GM23338 (cell line): ENCODE results near the gene PPP2R2B. TPM values are rescaled to one million over a fixed set of nuclear protein-coding genes. Genes with fewer than 3 reads are reported as not detected.

Experiments
- ATAC-seq: fragments of 200-7000 bp; cut with Tn5 transposase; 3 replicates; pipeline ENCODE4 v1.9.1; 2020
- DNase-seq: peaks from one replicate; pipeline ENCODE4 v3.0.0-alpha.2; 2015; ENCODE audit warnings: low spot score
- H2AFZ ChIP-seq: fragments of 200-600 bp; sonication (generic); 2 replicates; pipeline ENCODE4 v1.8.0; 2016; ENCODE audit warnings: antibody characterized with exemption, mild to moderate bottlenecking, moderate library complexity
- H3F3A ChIP-seq: fragments of 200-600 bp; sonication (generic); replicated peaks from 2 replicates; pipeline ENCODE4 v1.8.0; 2017; ENCODE audit warnings: antibody characterized with exemption, mixed run types, low read depth
- H3K27ac ChIP-seq: fragments of 200-600 bp; sonication (generic); 2 replicates; pipeline ENCODE4 v1.6.1; 2016; ENCODE audit warnings: low read depth
- H3K27me3 ChIP-seq: fragments of 200-600 bp; sonication (generic); 2 replicates; pipeline ENCODE4 v1.8.0; 2016; ENCODE audit warnings: mild to moderate bottlenecking, mixed run types, moderate library complexity; ENCODE audit not compliant: insufficient read depth
- H3K36me3 ChIP-seq: fragments of 200-600 bp; sonication (generic); 2 replicates; pipeline ENCODE4 v1.8.0; 2016; ENCODE audit warnings: mild to moderate bottlenecking; ENCODE audit not compliant: insufficient read depth
- H3K4me1 ChIP-seq: fragments of 200-600 bp; sonication (generic); 2 replicates; pipeline ENCODE4 v1.8.0; 2016; ENCODE audit warnings: mild to moderate bottlenecking, moderate library complexity; ENCODE audit not compliant: insufficient read depth
- H3K4me2 ChIP-seq: fragments of 200-600 bp; sonication (generic); 2 replicates; pipeline ENCODE4 v1.7.1; 2017; ENCODE audit warnings: mixed run types
- H3K4me3 ChIP-seq: fragments of 200-600 bp; sonication (generic); 2 replicates; pipeline ENCODE4 v1.6.1; 2016; ENCODE audit warnings: mixed run types
- H3K79me2 ChIP-seq: fragments of 200-600 bp; sonication (generic); replicated peaks from 2 replicates; pipeline ENCODE4 v1.8.0; 2017; ENCODE audit warnings: mild to moderate bottlenecking; ENCODE audit not compliant: insufficient read depth
- H3K9me2 ChIP-seq: fragments of 200-600 bp; sonication (generic); 2 replicates; pipeline ENCODE4 v1.8.0; 2017; ENCODE audit not compliant: insufficient read depth
- H4K20me1 ChIP-seq: fragments of 200-600 bp; sonication (generic); replicated peaks from 2 replicates; pipeline ENCODE4 v1.8.0; 2017; ENCODE audit warnings: mild to moderate bottlenecking; ENCODE audit not compliant: insufficient read depth
- H3K27ac Mint-ChIP-seq: 2 replicates; pipeline ENCODE4 v1.8.0; 2020; ENCODE audit warnings: inconsistent platforms, mild to moderate bottlenecking, moderate library complexity, mixed read lengths
- H3K27me3 Mint-ChIP-seq: 3 replicates; pipeline ENCODE4 v1.8.0; 2022; ENCODE audit warnings: low read depth, mild to moderate bottlenecking, moderate library complexity, mixed read lengths, inconsistent platforms; ENCODE audit not compliant: insufficient read depth, poor library complexity
- H3K36me3 Mint-ChIP-seq: 3 replicates; pipeline ENCODE4 v1.8.0; 2021; ENCODE audit warnings: low read depth, mild to moderate bottlenecking, inconsistent platforms, moderate library complexity, mixed read lengths
- H3K4me1 Mint-ChIP-seq: 3 replicates; pipeline ENCODE4 v1.8.0; 2020; ENCODE audit warnings: mild to moderate bottlenecking, inconsistent platforms, mixed read lengths
- H3K4me3 Mint-ChIP-seq: 3 replicates; pipeline ENCODE4 v1.8.0; 2021; ENCODE audit warnings: moderate library complexity, mild to moderate bottlenecking, inconsistent platforms, mixed read lengths
- H3K9me3 Mint-ChIP-seq: 3 replicates; pipeline ENCODE4 v1.8.0; 2020; ENCODE audit warnings: moderate library complexity, mild to moderate bottlenecking, inconsistent platforms, mixed read lengths
- CREB1 ChIP-seq: fragments of 250-450 bp; sonication (Bioruptor Pico); IDR thresholded peaks from 2 replicates; pipeline ENCODE4 v1.5.0; 2020; ENCODE audit warnings: low read depth, mild to moderate bottlenecking, moderate library complexity
- EZH2 ChIP-seq: fragments of 200-600 bp; sonication (generic); IDR thresholded peaks from one replicate; pipeline ENCODE4 v1.8.0; 2017; ENCODE audit warnings: antibody characterized with exemption, mild to moderate bottlenecking, low read depth; ENCODE audit not compliant: unreplicated experiment
- EZH2phosphoT487 ChIP-seq: fragments of 200-600 bp; sonication (generic); IDR thresholded peaks from one replicate; pipeline ENCODE4 v1.8.1; 2018; ENCODE audit warnings: antibody characterized with exemption; ENCODE audit not compliant: unreplicated experiment
- JUNB ChIP-seq: IDR thresholded peaks from one replicate; pipeline ENCODE4 v1.6.1; 2016; ENCODE audit warnings: antibody characterized with exemption; ENCODE audit not compliant: unreplicated experiment
- NANOG ChIP-seq: IDR thresholded peaks from 2 replicates; pipeline ENCODE4 v1.6.1; 2016; ENCODE audit warnings: antibody characterized with exemption, borderline replicate concordance
- POLR2AphosphoS5 ChIP-seq: IDR thresholded peaks from 2 replicates; pipeline ENCODE4 v1.6.1; 2016; ENCODE audit warnings: antibody characterized with exemption, low read depth
- STAT1 ChIP-seq: IDR thresholded peaks from one replicate; pipeline ENCODE4 v1.6.1; 2016; ENCODE audit warnings: antibody characterized with exemption; ENCODE audit not compliant: unreplicated experiment
- ZNF114 ChIP-seq: fragments of 250-450 bp; sonication (Bioruptor Pico); IDR thresholded peaks from 2 replicates; pipeline ENCODE4 v1.5.0; 2020; ENCODE audit warnings: mild to moderate bottlenecking, moderate library complexity
- ZNF331 ChIP-seq: fragments of 250-450 bp; sonication (Bioruptor Pico); IDR thresholded peaks from 2 replicates; pipeline ENCODE4 v1.5.0; 2020; ENCODE audit warnings: low read depth, mild to moderate bottlenecking, moderate library complexity
- polyA plus RNA-seq: library from polyadenylated mRNA; unstranded; fragments of >200 nt; fragmentation: Nextera tagmentation; extraction: Ambion mirVana; gene quantifications from 2 replicates; pipeline ENCODE4 v1.2.1, GENCODE V29; 2016
- total RNA-seq: library from RNA; depleted of rRNA; stranded (reverse); fragments of >200 nt; shearing (Covaris generic); gene quantifications from 2 replicates; pipeline ENCODE4 v1.2.3, GENCODE V29; 2014
- TF ChIP-seq, protein P1 (sequence below): fragments of 250-450 bp; sonication (Bioruptor Pico); IDR thresholded peaks from 2 replicates; pipeline ENCODE4 v1.5.0; 2020; ENCODE audit warnings: mild to moderate bottlenecking, moderate library complexity
- TF ChIP-seq, protein P2 (sequence below): IDR thresholded peaks from one replicate; pipeline ENCODE4 v1.6.1; 2018; ENCODE audit warnings: antibody characterized with exemption; ENCODE audit not compliant: unreplicated experiment
- TF ChIP-seq, protein P3 (sequence below), 2 experiments: fragments of 200-600 bp in 1 of 2; sonication (generic) in 1 of 2; conservative IDR thresholded peaks; 2 replicates each; pipeline versions ENCODE4 v1.5.1 to v1.6.1; 2016 to 2017; ENCODE audit warnings: antibody characterized with exemption in 2 of 2, low read depth in 2 of 2, mild to moderate bottlenecking in 2 of 2, moderate library complexity in 1 of 2
- TF ChIP-seq, protein P4 (sequence below): IDR thresholded peaks from 2 replicates; pipeline ENCODE4 v1.6.1; 2016; ENCODE audit warnings: antibody characterized with exemption

PPP2R2B gene
- total and polyA plus RNA-seq, 2 experiments from 2014 or later, result 21.3 to 33.9 TPM

- Histone ChIP-seq H3F3A (no peaks in the 10 kb centered on the region), H3K36me3 (no peaks in the 10 kb centered on the region), H3K4me2 (no peak overlapping the region), H3K27ac (no peak overlapping the region), H2AFZ (no peak overlapping the region), H3K4me1 (peaks cover 14% of the 10 kb centered on the region), H4K20me1 (no peaks in the 10 kb centered on the region), H3K9me2 (no peaks in the 10 kb centered on the region), H3K79me2 (no peaks in the 10 kb centered on the region), H3K4me3 (no peak overlapping the region), H3K27me3 (no peaks in the 10 kb centered on the region)
- peaks cover 2% of the 10 kb centered on the region for H3K27me3 Mint-ChIP-seq
- no peak overlapping the region for H3K27ac Mint-ChIP-seq
- ATAC-seq (no peak), DNase-seq (no peak)
- peaks cover 20% of the 10 kb centered on the region for H3K4me1 Mint-ChIP-seq
- no peaks in the 10 kb centered on the region for H3K9me3 Mint-ChIP-seq
- H3K36me3 Mint-ChIP-seq, result no peaks in the 10 kb centered on the region
- TF ChIP-seq NANOG, result no peak
- no peak for TF ChIP-seq POLR2AphosphoS5
- no peak for TF ChIP-seq STAT1
- TF ChIP-seq ZNF114 (CRISPR knock-in tag), result no peak
- no peak for TF ChIP-seq CREB1
- no peak for TF ChIP-seq EZH2
- TF ChIP-seq EZH2phosphoT487, result no peak
- TF ChIP-seq ZNF331 (CRISPR knock-in tag), result no peak
- TF ChIP-seq, protein P1, sequence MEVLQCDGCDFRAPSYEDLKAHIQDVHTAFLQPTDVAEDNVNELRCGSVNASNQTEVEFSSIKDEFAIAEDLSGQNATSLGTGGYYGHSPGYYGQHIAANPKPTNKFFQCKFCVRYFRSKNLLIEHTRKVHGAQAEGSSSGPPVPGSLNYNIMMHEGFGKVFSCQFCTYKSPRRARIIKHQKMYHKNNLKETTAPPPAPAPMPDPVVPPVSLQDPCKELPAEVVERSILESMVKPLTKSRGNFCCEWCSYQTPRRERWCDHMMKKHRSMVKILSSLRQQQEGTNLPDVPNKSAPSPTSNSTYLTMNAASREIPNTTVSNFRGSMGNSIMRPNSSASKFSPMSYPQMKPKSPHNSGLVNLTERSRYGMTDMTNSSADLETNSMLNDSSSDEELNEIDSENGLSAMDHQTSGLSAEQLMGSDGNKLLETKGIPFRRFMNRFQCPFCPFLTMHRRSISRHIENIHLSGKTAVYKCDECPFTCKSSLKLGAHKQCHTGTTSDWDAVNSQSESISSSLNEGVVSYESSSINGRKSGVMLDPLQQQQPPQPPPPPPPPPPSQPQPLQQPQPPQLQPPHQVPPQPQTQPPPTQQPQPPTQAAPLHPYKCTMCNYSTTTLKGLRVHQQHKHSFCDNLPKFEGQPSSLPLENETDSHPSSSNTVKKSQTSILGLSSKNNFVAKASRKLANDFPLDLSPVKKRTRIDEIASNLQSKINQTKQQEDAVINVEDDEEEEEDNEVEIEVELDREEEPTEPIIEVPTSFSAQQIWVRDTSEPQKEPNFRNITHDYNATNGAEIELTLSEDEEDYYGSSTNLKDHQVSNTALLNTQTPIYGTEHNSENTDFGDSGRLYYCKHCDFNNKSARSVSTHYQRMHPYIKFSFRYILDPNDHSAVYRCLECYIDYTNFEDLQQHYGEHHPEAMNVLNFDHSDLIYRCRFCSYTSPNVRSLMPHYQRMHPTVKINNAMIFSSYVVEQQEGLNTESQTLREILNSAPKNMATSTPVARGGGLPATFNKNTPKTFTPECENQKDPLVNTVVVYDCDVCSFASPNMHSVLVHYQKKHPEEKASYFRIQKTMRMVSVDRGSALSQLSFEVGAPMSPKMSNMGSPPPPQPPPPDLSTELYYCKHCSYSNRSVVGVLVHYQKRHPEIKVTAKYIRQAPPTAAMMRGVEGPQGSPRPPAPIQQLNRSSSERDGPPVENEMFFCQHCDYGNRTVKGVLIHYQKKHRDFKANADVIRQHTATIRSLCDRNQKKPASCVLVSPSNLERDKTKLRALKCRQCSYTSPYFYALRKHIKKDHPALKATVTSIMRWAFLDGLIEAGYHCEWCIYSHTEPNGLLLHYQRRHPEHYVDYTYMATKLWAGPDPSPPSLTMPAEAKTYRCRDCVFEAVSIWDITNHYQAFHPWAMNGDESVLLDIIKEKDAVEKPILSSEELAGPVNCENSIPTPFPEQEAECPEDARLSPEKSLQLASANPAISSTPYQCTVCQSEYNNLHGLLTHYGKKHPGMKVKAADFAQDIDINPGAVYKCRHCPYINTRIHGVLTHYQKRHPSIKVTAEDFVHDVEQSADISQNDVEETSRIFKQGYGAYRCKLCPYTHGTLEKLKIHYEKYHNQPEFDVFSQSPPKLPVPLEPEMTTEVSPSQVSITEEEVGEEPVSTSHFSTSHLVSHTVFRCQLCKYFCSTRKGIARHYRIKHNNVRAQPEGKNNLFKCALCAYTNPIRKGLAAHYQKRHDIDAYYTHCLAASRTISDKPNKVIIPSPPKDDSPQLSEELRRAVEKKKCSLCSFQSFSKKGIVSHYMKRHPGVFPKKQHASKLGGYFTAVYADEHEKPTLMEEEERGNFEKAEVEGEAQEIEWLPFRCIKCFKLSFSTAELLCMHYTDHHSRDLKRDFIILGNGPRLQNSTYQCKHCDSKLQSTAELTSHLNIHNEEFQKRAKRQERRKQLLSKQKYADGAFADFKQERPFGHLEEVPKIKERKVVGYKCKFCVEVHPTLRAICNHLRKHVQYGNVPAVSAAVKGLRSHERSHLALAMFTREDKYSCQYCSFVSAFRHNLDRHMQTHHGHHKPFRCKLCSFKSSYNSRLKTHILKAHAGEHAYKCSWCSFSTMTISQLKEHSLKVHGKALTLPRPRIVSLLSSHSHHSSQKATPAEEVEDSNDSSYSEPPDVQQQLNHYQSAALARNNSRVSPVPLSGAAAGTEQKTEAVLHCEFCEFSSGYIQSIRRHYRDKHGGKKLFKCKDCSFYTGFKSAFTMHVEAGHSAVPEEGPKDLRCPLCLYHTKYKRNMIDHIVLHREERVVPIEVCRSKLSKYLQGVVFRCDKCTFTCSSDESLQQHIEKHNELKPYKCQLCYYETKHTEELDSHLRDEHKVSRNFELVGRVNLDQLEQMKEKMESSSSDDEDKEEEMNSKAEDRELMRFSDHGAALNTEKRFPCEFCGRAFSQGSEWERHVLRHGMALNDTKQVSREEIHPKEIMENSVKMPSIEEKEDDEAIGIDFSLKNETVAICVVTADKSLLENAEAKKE, result no peak
- TF ChIP-seq, protein P2, sequence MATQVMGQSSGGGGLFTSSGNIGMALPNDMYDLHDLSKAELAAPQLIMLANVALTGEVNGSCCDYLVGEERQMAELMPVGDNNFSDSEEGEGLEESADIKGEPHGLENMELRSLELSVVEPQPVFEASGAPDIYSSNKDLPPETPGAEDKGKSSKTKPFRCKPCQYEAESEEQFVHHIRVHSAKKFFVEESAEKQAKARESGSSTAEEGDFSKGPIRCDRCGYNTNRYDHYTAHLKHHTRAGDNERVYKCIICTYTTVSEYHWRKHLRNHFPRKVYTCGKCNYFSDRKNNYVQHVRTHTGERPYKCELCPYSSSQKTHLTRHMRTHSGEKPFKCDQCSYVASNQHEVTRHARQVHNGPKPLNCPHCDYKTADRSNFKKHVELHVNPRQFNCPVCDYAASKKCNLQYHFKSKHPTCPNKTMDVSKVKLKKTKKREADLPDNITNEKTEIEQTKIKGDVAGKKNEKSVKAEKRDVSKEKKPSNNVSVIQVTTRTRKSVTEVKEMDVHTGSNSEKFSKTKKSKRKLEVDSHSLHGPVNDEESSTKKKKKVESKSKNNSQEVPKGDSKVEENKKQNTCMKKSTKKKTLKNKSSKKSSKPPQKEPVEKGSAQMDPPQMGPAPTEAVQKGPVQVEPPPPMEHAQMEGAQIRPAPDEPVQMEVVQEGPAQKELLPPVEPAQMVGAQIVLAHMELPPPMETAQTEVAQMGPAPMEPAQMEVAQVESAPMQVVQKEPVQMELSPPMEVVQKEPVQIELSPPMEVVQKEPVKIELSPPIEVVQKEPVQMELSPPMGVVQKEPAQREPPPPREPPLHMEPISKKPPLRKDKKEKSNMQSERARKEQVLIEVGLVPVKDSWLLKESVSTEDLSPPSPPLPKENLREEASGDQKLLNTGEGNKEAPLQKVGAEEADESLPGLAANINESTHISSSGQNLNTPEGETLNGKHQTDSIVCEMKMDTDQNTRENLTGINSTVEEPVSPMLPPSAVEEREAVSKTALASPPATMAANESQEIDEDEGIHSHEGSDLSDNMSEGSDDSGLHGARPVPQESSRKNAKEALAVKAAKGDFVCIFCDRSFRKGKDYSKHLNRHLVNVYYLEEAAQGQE, result no peak
- TF ChIP-seq, protein P3, sequence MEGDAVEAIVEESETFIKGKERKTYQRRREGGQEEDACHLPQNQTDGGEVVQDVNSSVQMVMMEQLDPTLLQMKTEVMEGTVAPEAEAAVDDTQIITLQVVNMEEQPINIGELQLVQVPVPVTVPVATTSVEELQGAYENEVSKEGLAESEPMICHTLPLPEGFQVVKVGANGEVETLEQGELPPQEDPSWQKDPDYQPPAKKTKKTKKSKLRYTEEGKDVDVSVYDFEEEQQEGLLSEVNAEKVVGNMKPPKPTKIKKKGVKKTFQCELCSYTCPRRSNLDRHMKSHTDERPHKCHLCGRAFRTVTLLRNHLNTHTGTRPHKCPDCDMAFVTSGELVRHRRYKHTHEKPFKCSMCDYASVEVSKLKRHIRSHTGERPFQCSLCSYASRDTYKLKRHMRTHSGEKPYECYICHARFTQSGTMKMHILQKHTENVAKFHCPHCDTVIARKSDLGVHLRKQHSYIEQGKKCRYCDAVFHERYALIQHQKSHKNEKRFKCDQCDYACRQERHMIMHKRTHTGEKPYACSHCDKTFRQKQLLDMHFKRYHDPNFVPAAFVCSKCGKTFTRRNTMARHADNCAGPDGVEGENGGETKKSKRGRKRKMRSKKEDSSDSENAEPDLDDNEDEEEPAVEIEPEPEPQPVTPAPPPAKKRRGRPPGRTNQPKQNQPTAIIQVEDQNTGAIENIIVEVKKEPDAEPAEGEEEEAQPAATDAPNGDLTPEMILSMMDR (conservative IDR thresholded peaks at IDR 0.05; ENCODE audit: low read depth in 2 of 2), result no peak
- TF ChIP-seq, protein P4, sequence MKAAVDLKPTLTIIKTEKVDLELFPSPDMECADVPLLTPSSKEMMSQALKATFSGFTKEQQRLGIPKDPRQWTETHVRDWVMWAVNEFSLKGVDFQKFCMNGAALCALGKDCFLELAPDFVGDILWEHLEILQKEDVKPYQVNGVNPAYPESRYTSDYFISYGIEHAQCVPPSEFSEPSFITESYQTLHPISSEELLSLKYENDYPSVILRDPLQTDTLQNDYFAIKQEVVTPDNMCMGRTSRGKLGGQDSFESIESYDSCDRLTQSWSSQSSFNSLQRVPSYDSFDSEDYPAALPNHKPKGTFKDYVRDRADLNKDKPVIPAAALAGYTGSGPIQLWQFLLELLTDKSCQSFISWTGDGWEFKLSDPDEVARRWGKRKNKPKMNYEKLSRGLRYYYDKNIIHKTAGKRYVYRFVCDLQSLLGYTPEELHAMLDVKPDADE, result no peak
- TF ChIP-seq JUNB, result no peak
- no peak overlapping the region for H3K4me3 Mint-ChIP-seq
Measured at GRCh38 chr5:146675636-146676035, 202.9 kb downstream of the PPP2R2B start.
